Adrenal gland (tissue), 12 donors: Measurements from ENCODE around the gene TMEM243. TPM values are rescaled to one million over a fixed set of nuclear protein-coding genes. Genes with fewer than 3 reads are reported as not detected.

ENCODE experiments used
- DNase-seq, 7 donors: peaks; one replicate each; pipeline ENCODE4 v3.0.0-alpha.2; 2019 to 2020
- H3K27ac ChIP-seq, 5 donors: fragments of 200-600 bp; sonication (generic) in 4 of 5; 1 replicate in 3 of 5; 2 replicates in 2 of 5; pipeline versions ENCODE4 v1.5.1 to v1.8.0; 2016 to 2020; ENCODE audit warnings: mild to moderate bottlenecking in 1 of 5
- H3K27me3 ChIP-seq: fragments of 200-600 bp; 2 replicates; pipeline ENCODE4 v1.8.0; 2021
- H3K36me3 ChIP-seq, 2 donors: fragments of 200-600 bp; replicated peaks in 1 of 2; 1 replicate in 1 of 2; 2 replicates in 1 of 2; pipeline versions ENCODE4 v1.5.1 to v1.8.0; 2018 to 2022
- H3K4me1 ChIP-seq, 2 donors: fragments of 200-600 bp; replicated peaks in 1 of 2; 1 replicate in 1 of 2; 2 replicates in 1 of 2; pipeline versions ENCODE4 v1.5.1 to v1.8.0; 2018 to 2021
- H3K4me3 ChIP-seq, 4 donors: fragments of 200-600 bp; sonication (generic) in 3 of 4; one replicate each; pipeline ENCODE4 v1.5.1; 2016 to 2018
- H3K9me3 ChIP-seq, 3 donors: fragments of 200-600 bp; sonication (generic) in 1 of 3; replicated peaks in 1 of 3; 1 replicate in 2 of 3; 2 replicates in 1 of 3; pipeline versions ENCODE4 v1.5.1 to v1.8.0; 2016 to 2021
- CTCF ChIP-seq, 6 experiments: fragments of 450-650 bp in 4 of 6; fragments of 200-600 bp in 2 of 6; sonication (generic) in 1 of 6; IDR thresholded peaks; 1 replicate in 5 of 6; 2 replicates in 1 of 6; pipeline versions ENCODE4 v1.5.1 to v1.8.0; 2016 to 2021; ENCODE audit warnings: antibody characterized with exemption in 6 of 6, mild to moderate bottlenecking in 2 of 6, moderate library complexity in 1 of 6
- POLR2A ChIP-seq, 2 donors: fragments of 450-650 bp; IDR thresholded peaks; one replicate each; pipeline ENCODE4 v1.6.1; 2017; ENCODE audit warnings: antibody characterized with exemption in 2 of 2, mild to moderate bottlenecking in 2 of 2, moderate library complexity in 1 of 2
- WGBS, 4 donors: extraction: QIAGEN DNeasy Blood & Tissue Kit in 2 of 4; methylation state at CpG; one replicate each; pipeline versions ENCODE4 v1.1.5 to v1.1.7; 2013 to 2017; 5-methylcytosine and 5-hydroxymethylcytosine counted together
- intact Hi-C, 2 donors: fragments of 100-400 bp; cut with DNase I; formaldehyde crosslinking; loops; one replicate each; pipeline versions ENCODE4 v1.14.1 to v1.15.0; 2022 to 2023
- polyA plus RNA-seq, 3 donors: library from polyadenylated mRNA; stranded (reverse); fragments of 200-250 nt in 2 of 3; fragments of 350-450 nt in 1 of 3; fragmentation: Illumina TruSeq in 1 of 3; extraction: RNeasy Lipid Tissue Mini Kit (QIAGEN cat#74804) in 1 of 3; gene quantifications; one replicate each; pipeline ENCODE4 v1.2.3, GENCODE V29; 2013 to 2014
- total RNA-seq, 9 donors: library from RNA; depleted of rRNA in 4 of 9; stranded (reverse); fragments of >200 nt in 4 of 9; fragments of 120-200 nt in 1 of 9; fragmentation: NEBNext Ultra II Directional in 1 of 9; extraction: Animal tissue kit (Norgen Biotek cat#: 25700) in 1 of 9; gene quantifications; one replicate each; pipeline versions ENCODE4 v1.1.0 to v1.2.4, GENCODE V29; 2013 to 2023
- donor health status: healthy with polysubstance abuse.
- donor health status: Bipolar disorder and iron deficiency.
- donor health status: DM: yes; HTN: yes; CAD: no.
- donor health status: DM: no; HTN: no; CAD: no.
- donor health status: DM: no; HTN: no; CAD: no.
- donor health status: DM: yes; HTN: yes; CAD: no.

Gene TMEM243
- total and polyA plus RNA-seq, 12 donors = 13.7 to 63.4 (median 20.8) TPM

- TF ChIP-seq CTCF (IDR thresholded peaks at IDR 0.05) (no peak), POLR2A (IDR thresholded peaks at IDR 0.05) (no peak)
- H3K9me3 ChIP-seq = no peaks in the 10 kb centered on the region
- H3K27me3 ChIP-seq = no peaks in the 10 kb centered on the region
- H3K27ac ChIP-seq = peak overlapping the region in 1 of 5 donors; percentile 85
- no peaks in the 10 kb centered on the region for H3K36me3 ChIP-seq
- H3K4me3 ChIP-seq = peak overlapping the region in 2 of 4 donors; percentile 72 to 81
- peak in 6 of 7 donors; percentile 26 to 63 (median 34) for DNase-seq
- peaks cover 13 to 27% of the 10 kb centered on the region in 2 donors for H3K4me1 ChIP-seq
- intact Hi-C loops = loop anchor here in 1 of 2 donors (10.0 kb wide), 1 partner anchor 286 kb away; no protein-coding TSS in a partner anchor
- WGBS, 4 donors = 5 to 8% (median 7%) methylated on average over 16 to 17 of the region's 17 CpGs
Measured at GRCh38 chr7:87220734-87221215, 1.2 kb upstream of the TMEM243 start.

GRCh38 chr7:87220026-87220733 is 648 bp upstream of the TMEM243 start:
- intact Hi-C loops = loop anchor here in 1 of 2 donors (10.0 kb wide), 1 partner anchor 285 kb away; no protein-coding TSS in a partner anchor
- Histone ChIP-seq H3K27me3 (no peaks in the 10 kb centered on the region), H3K36me3 (no peaks in the 10 kb centered on the region), H3K9me3 (no peaks in the 10 kb centered on the region), H3K4me3 (peak overlapping the region; percentile 49 to 81 (median 72)), H3K27ac (peak overlapping the region in 4 of 5 donors; percentile 71 to 88 (median 83)), H3K4me1 (peaks cover 13 to 27% of the 10 kb centered on the region in 2 donors)
- WGBS, 4 donors = 0 to 1% (median 0%) methylated on average over 14 to 75 of the region's 75 CpGs
- DNase-seq = peak; percentile 71 to 89 (median 83)
- TF ChIP-seq POLR2A (IDR thresholded peaks at IDR 0.05) (peak; percentile 70 to 88), CTCF (IDR thresholded peaks at IDR 0.05) (peak in 1 of 6 experiments; percentile 10)

- no peak for TF ChIP-seq POLR2A (IDR thresholded peaks at IDR 0.05)
- no peak for TF ChIP-seq CTCF (IDR thresholded peaks at IDR 0.05)
- Histone ChIP-seq H3K4me3 (peak overlapping the region; percentile 49 to 81 (median 72)), H3K36me3 (no peaks in the 10 kb centered on the region), H3K27ac (peak overlapping the region in 4 of 5 donors; percentile 71 to 88 (median 83)), H3K4me1 (peaks cover 13 to 27% of the 10 kb centered on the region in 2 donors), H3K9me3 (no peaks in the 10 kb centered on the region), H3K27me3 (no peaks in the 10 kb centered on the region)
- intact Hi-C loops = loop anchor here in 1 of 2 donors (10.0 kb wide), 1 partner anchor 54 kb away; no protein-coding TSS in a partner anchor
- WGBS, 4 donors = 2 to 6% (median 3%) methylated on average over 13 to 17 of the region's 17 CpGs
- DNase-seq = peak; percentile 55 to 74 (median 65)
Measured at GRCh38 chr7:87218796-87219544, 562 bp downstream of the TMEM243 start.
